HG02970 (cell line): Measurements from ENCODE around the gene PCED1A.

ENCODE experiments used
- ATAC-seq: cut with Tn5 transposase; IDR thresholded peaks from one replicate; pipeline ENCODE4 v1.9.1; 2021; ENCODE audit warnings: mild to moderate bottlenecking, moderate library complexity, moderate number of reproducible peaks; ENCODE audit not compliant: unreplicated experiment, low FRiP score

PCED1A gene, protein sequence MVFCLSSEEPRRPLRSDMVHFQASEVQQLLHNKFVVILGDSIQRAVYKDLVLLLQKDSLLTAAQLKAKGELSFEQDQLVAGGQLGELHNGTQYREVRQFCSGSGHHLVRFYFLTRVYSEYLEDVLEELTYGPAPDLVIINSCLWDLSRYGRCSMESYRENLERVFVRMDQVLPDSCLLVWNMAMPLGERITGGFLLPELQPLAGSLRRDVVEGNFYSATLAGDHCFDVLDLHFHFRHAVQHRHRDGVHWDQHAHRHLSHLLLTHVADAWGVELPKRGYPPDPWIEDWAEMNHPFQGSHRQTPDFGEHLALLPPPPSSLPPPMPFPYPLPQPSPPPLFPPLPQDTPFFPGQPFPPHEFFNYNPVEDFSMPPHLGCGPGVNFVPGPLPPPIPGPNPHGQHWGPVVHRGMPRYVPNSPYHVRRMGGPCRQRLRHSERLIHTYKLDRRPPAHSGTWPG

DNA sequence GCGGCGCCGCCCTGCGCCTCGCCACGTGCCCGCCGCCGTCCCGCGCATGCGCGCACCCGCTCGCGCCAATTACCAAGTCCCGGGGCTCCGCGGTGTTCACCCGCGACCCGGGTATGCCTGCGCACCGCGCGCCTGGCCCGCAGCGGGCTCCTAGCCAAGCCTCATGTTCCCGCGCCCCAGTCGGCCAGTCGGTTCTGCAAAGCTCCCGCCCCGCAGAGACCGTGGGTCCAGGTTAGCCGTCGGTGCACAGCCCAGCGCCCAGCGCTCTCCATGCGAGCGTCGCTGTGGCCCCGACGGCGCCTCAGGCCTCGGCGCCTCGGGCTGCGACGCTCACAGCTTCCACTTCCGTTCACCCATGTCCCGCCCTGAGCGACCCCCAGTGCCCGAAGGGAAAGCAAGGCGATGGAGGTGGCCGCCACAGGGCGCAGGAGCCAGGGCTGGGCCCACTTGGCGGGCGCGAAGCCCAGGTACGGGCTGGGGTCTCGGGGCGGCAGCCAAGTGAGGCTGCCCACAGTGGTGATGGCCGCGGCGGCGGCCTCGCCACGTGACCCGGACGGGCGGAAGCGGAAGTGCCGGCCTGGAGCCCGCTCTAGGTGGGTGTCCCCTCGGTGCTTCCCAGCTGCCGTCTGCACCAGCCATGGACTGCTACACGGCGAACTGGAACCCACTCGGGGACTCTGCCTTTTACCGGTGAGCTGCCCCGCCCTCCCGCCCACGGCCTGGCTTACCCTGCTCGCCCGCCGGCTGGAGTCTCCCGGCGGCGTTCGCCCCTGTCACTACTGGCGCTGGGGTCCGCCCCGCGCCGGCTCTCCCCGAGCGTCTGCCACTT lies at the start of gene PCED1A, which contains the start of gene VPS16:
PCED1A (minus strand) TSS at position 518 of the 829 bp plus-strand sequence. CDS start 743 bp downstream, outside the sequence.
VPS16 (plus strand) TSS at position 608 of the 829 bp plus-strand sequence; CDS start at position 638, 30 bp downstream.
- ATAC-seq, result peak; percentile 77

DNA sequence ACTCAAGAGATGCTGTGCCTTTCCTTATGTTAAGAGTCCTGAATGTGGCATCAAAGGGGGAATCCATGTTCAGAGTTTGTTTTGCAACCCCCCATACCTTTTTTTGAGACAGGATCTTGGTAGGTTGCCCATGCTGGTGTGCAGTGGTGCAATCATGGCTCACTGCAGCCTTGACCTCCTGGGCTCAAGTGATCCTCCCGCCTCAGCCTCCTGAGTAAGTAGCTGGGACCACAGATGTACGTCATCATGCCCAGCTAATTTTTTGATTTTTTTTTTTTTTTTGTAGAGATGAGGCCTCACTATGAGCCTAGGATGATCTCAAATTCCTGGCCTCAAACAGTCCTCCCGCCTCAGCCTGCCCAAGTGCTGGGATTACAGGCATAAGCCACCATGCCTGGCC lies 49.3 kb upstream of the PCED1A start:
- no peak for ATAC-seq

DNA sequence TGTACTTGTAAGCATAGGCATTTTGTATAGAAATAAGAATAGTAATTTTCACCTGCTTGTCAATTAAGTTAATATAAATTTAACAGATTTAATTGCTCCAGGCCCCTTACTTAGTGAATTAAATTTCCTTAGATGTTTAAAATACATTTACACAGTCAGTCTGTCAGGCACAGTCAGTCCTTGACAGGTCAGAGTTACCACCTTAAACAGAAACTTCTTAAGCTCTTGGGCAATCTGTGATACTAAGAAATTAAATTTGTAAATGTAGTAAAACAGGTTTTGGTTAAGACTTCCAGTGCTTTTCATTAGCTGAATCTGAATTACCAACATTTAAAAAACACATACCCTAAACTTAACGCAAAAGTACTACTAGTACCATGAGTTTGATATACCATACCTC lies 48.8 kb upstream of the PCED1A start:
- ATAC-seq, result no peak

DNA sequence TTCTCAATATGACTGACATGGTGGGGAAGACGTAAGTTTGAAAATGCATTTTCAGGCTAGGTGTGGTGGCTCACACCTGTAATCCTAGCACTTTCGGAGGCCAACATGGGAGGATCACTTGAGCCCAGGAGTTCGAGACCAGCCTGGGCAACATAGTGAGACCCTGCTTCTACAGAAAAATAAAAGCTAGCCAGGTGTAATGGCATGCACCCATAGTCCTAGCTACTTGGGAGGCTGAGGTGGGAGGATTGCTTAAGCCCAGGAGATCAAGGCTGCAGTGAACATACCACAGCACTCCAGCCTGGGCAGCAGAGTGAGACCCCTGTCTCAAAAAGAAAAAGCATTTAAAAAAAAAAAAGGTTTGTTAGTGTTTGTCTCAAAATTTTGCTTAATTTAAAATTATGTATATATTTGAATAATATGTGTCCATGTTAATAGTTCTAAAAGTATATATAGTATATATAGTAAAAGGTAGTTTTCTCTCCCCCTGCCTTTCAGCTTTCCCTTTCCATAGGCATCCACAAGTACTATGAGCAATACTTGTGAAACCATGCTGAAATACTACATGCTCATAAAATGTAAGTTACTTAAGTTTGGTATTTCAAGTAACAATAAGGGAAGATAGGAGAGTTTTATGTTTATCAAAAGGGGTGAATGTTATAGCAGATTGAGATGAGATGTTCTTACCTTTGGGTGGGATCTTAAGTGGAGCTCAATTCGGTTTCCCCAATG lies 47.9 kb upstream of the PCED1A start:
- ATAC-seq, result no peak

DNA sequence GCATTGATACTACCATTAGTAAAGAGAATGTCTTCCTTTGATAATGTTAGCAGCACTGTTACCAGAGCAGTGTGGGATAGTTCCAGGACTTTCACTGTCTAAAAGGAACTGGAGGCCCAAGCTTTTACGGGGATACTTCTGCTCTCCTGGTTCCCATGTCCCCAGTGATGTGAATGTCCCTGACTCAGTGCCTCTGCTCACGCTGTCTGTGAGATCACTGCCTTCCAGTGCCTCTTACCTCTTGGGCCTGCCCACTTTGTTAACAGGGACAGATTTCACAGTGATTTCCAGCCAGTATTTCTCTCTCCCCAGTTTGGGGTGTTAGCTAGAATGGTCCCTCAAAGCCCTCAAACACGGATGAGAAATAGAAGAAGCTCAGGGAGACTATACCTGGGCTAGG lies 47.3 kb upstream of the PCED1A start:
- ATAC-seq, result no peak

DNA sequence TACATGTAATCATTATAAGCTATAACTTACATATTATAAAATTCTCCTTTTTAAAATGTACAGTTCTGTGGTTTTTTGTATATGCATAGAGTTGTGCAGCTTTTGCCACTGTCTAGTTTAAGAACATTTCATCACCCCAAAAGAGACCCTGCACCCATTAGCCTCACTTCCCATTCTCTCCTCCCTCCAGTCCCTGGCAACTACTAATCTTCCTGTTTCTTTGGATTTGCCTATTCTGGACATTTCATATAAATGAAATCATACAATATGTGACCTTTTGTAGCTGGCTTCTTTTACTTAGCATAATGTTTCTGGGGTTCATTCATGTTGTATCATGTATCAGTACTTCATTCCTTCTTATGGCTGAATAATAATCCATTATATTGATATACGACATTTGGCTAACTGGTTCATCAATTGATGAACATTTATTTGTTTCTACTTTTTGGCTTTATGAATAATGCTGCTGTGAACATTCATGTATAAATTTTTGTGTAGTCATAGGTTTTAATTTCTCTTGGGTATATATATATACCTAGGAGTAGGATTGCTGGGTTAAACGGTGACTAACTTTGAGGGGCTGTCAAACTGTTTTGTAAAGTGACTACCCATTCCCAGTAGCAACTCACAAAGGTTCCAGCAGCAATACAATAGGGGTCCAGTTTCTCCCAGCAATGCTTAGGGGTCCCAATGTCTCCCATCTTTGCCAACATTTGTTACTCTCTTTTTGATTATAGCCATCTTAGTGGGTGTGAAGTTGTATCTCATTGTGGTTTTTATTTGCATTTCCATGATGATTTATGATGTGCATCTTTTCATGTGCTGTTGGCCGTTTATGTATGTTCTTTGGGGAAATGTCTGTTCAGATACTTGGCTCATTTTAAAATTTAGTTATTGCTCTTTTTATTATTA lies 43.5 kb upstream of the PCED1A start:
- ATAC-seq, result no peak

DNA sequence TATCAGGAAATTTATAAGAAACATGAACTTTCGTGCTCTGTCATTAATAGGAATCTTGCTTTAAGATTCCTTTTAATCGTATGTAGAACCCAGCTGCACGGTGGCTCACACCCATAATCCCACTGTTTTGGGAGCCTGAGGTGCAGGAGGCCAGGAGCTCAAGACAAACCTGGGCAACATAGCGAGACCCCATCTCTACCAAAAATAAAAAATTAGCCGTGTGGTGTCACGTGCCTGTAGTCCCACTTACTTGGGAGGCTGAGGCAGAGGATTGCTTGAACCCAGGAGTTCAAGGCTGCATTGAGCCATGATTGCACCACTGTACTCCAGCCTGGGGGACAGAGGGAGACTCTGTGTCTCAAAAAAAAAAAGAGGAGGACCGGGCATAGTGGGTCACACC lies 40.2 kb upstream of the PCED1A start:
- no peak for ATAC-seq

DNA sequence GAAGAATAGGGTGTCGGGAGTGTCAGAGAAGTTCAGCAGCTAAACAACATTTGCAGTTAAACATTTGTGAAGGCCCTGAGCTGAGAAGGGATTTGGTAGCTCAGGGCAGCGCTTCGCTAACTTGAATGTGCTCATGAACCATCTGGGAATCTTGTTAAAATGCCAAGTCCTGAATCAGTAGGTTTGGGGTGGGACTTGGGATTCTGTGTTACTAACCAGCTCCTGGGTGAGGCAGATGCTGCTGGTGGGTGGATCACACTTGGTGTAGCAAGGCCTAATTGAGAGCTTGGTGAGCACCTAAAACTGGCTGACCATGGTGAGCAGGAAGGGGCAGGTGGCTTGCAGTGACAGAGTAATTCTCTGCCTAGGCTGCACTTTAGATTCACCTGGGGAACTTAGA lies 38.7 kb upstream of the PCED1A start:
- no peak for ATAC-seq

DNA sequence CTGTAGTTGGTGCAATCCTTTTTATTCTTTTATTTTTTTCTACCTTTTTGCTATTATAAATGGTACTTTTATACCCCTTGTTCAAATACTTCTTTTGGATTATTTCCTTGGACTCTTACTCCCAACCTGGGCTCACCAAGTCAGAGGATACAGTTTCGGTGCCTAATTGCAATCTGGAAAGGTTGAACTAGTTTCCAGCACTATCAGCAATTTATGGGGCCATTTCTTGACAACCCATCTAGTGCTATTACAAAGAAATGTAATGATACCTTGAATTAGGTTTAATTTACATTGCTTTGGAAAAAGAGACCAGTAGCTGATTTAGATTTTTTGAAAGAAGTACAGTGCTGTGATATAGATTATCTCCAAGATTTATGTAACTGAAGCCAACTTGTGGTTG lies 38.1 kb upstream of the PCED1A start:
- ATAC-seq, result no peak

DNA sequence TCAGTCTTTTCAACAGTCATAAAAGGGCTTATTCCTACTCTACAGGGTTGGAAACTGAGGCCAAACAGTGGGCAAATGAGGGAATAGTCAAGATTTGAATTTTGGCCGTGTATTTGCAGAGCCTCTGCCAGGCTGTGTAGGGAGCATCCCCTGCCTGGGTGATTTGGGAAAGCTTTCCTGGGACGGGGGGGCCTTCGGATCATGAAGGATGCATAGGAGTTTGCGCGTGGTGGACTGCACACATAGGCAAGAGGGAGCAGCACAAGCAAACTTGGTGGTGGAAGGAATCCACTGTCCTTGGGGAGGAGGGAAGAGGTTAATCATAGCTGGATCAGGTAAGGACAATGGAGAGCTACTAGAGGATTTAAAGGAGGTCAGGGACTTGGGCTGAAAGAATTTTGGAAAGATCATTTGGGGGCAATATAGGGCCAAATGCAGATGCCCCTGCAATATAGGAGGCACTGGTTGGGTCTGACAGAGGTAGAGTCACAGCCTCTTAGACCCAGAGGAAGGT lies 35.3 kb upstream of the PCED1A start:
- no peak for ATAC-seq

DNA sequence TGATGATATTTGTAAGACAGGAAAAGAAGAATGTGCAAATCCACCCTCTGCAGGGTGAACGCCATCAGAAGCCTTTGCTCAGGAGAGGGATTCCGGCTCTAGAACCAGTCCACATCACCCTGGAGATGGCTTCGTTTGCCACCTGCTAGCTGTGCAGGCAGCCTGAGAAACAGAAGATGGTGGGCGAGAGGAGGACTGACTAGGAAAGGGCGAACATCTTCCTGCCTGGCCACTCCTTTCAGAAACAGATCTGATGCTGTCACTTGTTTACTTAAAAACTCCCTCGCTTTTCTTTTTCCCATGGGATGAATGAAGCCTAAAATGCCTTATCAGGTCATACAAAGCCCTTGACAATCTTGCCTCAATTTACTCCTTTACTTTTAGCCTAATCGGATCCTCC lies 34.0 kb upstream of the PCED1A start:
- no peak for ATAC-seq

DNA sequence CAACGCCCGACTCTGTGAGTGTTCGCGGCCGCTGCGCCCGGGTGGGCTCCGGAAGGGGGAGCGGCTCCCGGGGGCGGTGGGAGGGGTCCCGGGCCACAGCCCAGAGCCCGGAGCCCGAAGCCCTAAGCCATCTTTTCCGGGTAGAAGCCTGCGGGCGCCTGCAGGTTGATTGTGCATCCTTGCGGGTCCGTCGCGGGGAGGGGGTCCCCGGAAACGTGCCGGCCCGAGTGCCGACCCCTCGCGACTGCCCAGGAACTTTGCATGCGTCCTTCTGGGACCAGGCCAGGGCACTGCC lies 33.2 kb upstream of the PCED1A start:
- ATAC-seq, result no peak

DNA sequence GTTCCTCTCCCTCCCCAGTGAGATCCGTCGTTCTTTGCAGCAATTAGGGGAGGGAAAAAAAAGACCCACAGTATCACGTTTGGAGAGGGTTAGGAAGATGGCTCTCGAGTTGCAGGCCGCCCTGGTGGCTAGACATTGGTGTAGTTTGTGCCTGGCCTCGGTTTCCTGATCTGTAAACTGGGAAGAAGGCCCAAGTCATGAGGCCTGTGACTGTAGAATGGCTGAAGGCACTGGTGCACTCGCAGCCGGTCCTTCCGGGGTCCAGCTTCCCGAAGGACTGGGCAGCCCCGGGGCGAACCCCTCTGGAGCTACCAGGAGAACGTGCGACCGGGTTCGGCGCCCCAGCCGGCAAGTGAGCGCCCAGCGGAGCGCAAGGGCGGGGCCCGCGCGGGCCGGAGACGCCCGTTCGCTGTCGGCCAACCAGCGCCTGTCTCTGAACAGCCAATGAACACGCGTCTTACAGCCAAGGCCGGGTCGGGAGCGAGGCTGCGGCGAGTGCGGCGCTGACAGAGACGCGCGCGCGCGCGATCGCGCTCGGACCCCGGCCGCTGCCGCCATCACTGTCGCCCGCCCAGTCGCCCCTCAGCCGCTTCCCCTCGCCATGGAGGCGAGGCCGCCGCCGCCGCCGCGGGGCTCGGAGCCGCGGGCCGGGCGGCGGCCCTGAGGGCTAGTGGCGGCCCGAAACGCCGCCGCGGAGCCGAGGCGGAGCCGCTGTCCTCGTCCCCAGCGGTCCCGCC lies 32.7 kb upstream of the PCED1A start, which contains the start of gene PTPRA:
PTPRA (plus strand) TSS at position 472 of the 737 bp plus-strand sequence. CDS start 90,797 bp downstream, outside the sequence.
- peak; percentile 89 for ATAC-seq

DNA sequence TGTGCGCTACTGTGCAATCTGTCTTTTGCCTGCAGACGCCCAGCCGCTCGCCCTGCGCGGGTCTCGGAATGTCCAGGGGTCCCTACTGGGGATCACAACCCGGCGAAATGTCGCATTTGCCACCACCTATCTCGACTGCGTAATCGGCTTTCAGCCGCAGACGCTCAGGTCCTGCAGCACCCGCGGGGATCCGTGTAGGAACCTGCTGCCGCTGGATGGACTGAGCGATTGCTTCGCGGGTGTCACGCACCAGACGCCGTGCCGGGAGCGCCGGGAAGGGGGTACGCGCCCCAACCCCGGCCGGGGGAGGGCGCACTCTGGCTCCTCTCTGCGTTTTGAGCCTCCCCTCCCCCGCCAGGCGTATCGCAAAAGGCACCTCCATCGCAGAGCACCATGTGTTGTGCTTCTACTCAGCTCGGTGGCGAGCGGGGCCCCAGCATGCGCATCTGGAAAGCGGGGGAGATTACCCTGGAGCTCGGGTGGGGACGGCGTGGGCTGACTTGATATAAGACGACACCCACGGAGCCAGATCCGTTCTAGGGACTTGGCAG lies 32.1 kb upstream of the PCED1A start:
- no peak for ATAC-seq

DNA sequence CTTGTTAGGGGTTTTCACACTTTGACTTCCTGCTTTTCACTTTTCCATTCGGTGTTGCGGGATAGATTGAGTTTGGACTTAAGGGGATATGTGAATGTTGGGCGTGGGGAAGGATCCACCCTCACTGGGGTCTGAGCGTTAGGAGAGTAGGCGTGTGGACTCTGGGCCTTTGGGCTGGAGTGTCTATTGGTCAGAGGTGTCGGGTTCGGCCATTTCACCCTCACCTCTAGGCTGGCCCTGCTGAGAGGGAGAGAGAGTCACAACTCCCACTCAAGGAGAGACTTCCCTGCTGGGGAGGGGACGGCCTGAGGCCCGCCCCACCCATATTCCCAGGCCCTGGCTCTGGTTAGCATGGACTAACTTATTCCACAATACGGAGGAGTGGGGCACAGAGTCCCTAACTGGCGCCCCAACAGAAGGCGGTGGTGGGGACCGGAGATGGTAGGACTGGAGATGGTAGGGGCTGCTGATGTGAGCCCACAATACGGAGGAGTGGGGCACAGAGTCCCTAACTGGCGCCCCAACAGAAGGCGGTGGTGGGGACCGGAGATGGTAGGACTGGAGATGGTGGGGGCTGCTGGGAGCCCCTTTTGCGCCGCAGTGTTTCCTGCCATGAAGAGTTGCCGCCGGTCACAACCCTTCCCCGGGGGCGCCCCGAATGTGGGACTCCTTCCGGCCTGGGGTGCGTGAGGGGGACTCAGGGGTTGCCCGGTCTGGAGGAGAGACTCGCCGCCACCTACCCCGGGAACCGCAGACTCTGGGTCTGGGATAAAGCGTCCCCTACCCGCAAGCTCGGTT lies 31.4 kb upstream of the PCED1A start:
- no peak for ATAC-seq

DNA sequence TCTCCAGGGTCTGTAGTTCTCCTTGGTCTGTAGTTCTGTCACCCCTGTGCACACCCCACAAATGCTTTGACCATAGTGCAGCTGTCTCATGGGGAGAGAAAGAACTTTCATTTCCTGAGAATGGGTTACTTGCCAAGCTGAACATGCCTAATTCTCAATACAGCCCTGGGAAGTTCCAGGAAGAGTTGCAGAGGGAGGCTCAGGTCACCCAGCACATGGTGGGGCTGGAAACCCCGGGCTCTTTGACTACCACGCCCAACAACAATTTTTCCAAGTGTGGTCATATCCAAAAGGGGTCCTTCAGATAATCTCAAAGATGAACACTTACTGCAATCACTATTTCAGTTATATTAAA lies 30.6 kb upstream of the PCED1A start:
- ATAC-seq, result no peak

DNA sequence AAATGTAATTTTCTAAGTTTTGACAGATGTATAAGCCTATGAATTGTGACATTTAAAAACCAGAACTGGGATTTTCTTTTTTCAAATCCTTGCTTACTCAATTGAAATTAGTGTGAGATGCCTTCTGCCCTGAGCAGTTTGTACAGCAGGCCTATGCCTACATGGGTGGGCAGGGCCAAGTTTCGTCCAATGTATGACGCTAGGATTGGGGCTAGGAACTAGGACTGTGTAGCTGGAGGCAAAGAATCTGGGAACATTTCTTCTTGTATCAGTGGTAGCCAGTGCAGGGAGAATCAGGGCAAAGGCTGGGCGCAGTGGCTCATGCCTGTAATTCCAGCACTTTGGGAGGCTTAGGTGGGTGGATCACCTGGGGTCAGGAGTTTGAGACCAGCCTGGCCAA lies 28.9 kb upstream of the PCED1A start:
- no peak for ATAC-seq
